Muscle of leg (tissue), 11 donors: ENCODE results near the gene PITPNC1. TPM values are rescaled to one million over a fixed set of nuclear protein-coding genes. Genes with fewer than 3 reads are reported as not detected.

ENCODE experiments used
- DNase-seq: peaks from one replicate; pipeline ENCODE4 v3.0.0; 2013
- H3K27ac ChIP-seq: one replicate; pipeline ENCODE4 v1.5.1; 2013; ENCODE audit warnings: mild to moderate bottlenecking, low read length, control low read depth
- H3K27me3 ChIP-seq: one replicate; pipeline ENCODE4 v1.6.1; 2013; ENCODE audit warnings: low read length; ENCODE audit not compliant: control insufficient read depth, insufficient read depth
- H3K36me3 ChIP-seq: one replicate; pipeline ENCODE4 v1.6.1; 2013; ENCODE audit warnings: low read length; ENCODE audit not compliant: control insufficient read depth, insufficient read depth
- H3K4me1 ChIP-seq: one replicate; pipeline ENCODE4 v1.6.1; 2013; ENCODE audit warnings: low read length; ENCODE audit not compliant: control insufficient read depth, insufficient read depth
- H3K4me3 ChIP-seq: one replicate; pipeline ENCODE4 v1.5.1; 2013; ENCODE audit warnings: low read length, control low read depth
- H3K9me3 ChIP-seq: replicated peaks from 2 replicates; pipeline ENCODE4 v1.6.1; 2013; ENCODE audit warnings: low read depth, low read length; ENCODE audit not compliant: control insufficient read depth
- WGBS: methylation state at CpG from one replicate; pipeline ENCODE4 v1.1.5; 2013; ENCODE audit warnings: missing lambda C conversion rate; ENCODE audit not compliant: insufficient coverage; 5-methylcytosine and 5-hydroxymethylcytosine counted together
- polyA plus RNA-seq, 8 donors: library from polyadenylated mRNA; unstranded; fragments of 120-200 nt; gene quantifications; one replicate each; pipeline versions ENCODE4 v1.2.1 to v1.2.3, GENCODE V29; 2013; ENCODE audit warnings: inconsistent platforms in 1 of 8, low replicate concordance in 1 of 8; ENCODE audit not compliant: insufficient read length in 8 of 8, insufficient read depth in 1 of 8
- total RNA-seq: library from RNA; stranded (reverse); fragments of 120-200 nt; gene quantifications from one replicate; pipeline ENCODE4 v1.2.4, GENCODE V29; 2013

Gene PITPNC1
- total and polyA plus RNA-seq, 9 donors = 8.6 to 11.9 (median 10.0) TPM

DNA sequence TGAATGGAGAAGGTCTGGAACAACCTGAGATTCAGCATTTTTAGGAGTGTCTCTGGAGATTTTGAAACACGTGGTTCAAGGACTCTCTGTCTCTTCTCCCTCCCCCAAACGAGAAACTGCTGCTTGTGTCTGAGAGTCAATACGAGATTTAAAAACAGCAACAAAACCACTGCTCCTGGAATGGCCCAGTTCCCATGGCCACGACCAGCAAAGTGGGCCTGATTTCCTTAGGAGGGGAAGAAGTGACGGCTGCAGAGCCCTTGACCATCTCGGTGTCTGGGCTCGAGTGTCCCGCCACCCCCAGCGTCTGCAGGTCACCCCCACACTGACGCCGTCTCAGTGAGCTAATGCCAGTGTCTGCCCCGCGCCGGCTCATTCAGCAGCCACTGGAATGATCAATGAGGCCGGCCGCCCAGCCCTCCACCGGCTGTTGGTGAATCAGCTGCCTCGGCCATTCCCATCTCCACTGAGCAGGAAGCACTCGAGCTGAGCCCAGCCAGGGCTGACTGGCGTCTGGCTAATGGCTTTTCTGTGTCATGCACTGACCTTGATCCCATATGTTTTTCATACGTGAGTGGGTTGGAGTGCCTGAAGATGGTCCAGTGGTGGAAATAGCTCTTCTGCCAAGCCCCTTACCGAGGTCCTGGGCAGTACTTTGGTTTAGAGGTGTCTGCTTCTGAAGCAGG, 151.8 kb downstream of the PITPNC1 start:
- WGBS = 10% methylated on average over 16 of the region's 22 CpGs
- peak overlapping the region; percentile 77 for H3K27ac ChIP-seq
- peaks cover 28% of the 10 kb centered on the region for H3K4me1 ChIP-seq
- no peaks in the 10 kb centered on the region for H3K27me3 ChIP-seq
- no peaks in the 10 kb centered on the region for H3K36me3 ChIP-seq
- H3K4me3 ChIP-seq = peak overlapping the region; percentile 18
- H3K9me3 ChIP-seq = no peaks in the 10 kb centered on the region
- peak; percentile 88 for DNase-seq

DNA sequence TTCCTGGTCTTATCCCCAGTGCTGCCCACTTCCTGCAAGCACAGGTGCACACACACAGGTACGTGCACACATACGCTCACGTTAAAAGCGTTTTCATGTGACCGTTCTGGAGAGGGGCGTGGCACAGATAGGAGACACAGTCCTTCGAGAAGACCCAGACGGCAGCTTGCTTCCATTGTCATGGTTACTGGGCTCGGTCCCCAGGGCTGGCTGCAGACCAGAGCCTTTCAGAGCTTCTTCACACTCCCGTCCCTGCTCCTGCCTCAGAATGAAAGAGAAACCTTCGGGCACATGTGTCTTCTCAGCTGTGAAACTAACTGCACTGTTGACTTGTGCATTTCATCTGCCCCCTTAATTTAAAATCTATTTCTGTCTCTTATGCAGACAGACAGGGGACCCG, 154.2 kb downstream of the PITPNC1 start:
- no peak overlapping the region for H3K4me3 ChIP-seq
- DNase-seq = peak; percentile 76

DNA sequence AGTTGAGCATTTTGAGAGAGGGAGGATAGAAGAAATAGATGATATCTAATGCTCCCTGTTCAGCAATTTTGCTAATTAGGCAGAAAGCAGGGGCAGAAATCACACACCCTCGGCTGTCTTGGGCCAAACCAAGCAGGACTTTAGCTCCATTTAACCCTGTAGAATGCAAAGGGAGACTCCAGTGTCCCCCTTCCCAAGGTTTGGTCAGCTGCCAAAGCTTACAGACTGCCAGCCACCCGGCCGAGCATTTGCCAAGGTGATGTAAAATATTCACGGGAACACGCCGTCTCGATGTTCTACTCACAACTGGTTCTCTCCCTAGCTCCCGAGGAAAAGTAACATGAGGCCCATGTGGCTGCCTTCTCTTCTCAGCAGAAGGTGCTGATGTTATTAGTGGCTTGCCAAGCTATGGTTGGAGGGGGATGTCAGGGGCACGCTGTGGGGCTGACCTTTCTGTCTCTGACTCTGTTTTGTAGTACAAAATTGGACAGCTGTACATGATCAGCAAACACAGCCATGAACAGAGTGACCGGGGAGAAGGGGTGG, 155.3 kb downstream of the PITPNC1 start:
- Histone ChIP-seq H3K27ac (no peak overlapping the region), H3K27me3 (no peaks in the 10 kb centered on the region), H3K36me3 (no peaks in the 10 kb centered on the region), H3K4me1 (peaks cover 35% of the 10 kb centered on the region), H3K4me3 (no peak overlapping the region), H3K9me3 (no peaks in the 10 kb centered on the region)
- DNase-seq = no peak
- WGBS = 44% methylated on average over 3 of the region's 10 CpGs

More for the DNA sequence above, 154.2 kb downstream of the PITPNC1 start:
- no peaks in the 10 kb centered on the region for H3K9me3 ChIP-seq
- no peak overlapping the region for H3K27ac ChIP-seq
- peaks cover 35% of the 10 kb centered on the region for H3K4me1 ChIP-seq
- H3K27me3 ChIP-seq = no peaks in the 10 kb centered on the region
- WGBS = 46% methylated on average over 12 of the region's 12 CpGs
- no peaks in the 10 kb centered on the region for H3K36me3 ChIP-seq

DNA sequence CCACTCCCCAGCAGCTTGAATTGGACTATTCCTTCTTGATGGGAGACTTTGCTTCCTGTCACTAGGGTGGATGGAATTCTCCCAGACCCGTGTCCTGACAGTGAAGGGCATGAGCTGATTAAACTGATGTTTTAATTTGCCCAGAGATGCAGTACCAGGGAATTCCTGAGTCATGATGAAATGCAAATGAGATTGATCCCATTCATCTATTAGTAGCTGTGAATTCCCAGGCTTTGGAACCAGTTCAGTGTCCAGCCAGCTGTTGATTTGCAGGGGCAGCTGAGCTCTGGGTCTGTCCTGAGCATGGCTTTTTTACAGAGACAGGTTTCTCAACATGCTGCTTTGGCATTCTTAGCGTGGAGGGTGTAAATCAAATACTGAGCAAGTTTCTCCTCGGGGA, 157.9 kb downstream of the PITPNC1 start:
- no peak overlapping the region for H3K4me3 ChIP-seq
- no peaks in the 10 kb centered on the region for H3K36me3 ChIP-seq
- H3K27me3 ChIP-seq = no peaks in the 10 kb centered on the region
- H3K27ac ChIP-seq = no peak overlapping the region
- 17% methylated on average over 1 of the region's 3 CpGs for WGBS
- no peaks in the 10 kb centered on the region for H3K9me3 ChIP-seq
- DNase-seq = peak; percentile 37
- peaks cover 24% of the 10 kb centered on the region for H3K4me1 ChIP-seq

DNA sequence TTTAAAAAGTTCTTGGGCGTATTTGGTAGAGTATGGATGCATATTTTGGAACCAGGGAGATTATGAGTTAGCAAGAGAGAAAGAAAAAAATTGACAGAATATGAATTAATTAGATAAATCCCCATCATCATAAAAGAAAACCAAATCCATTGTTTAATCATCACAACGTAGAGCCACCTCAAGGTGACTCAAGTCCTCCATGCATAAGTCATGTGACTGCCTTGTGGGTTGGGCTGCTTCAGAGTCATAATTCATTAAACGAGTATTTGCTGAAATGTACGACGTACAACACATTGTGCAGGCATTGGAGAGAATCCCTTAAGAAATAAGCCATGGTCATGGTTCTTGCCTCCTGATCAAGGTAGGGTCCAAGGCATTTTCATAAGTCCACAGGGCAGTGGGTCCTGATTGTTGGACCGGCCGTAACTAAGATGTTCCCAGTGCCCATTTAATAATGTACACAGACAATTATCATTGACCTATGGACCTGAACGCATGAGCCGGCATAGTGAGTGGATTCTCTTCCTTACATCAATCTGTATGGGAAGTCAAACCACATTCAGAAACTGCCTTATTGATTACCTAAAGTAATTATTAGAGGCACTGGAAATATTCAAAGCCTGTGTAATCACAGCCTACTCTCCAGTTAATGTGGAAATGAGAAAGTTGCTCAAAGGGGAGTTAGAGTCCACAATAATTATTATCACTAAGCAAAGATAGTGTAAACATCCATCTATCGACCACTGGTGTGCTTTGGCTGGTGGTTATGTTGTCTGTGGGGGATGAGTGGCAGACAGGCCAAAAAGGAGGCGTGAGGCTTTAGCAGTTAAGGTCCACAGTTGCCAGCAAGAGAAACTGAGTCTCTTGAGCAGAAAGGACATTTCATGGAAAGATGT, 165.4 kb downstream of the PITPNC1 start:
- Histone ChIP-seq H3K4me3 (no peak overlapping the region), H3K36me3 (no peaks in the 10 kb centered on the region), H3K27ac (no peak overlapping the region), H3K9me3 (no peaks in the 10 kb centered on the region), H3K4me1 (peaks cover 17% of the 10 kb centered on the region), H3K27me3 (no peaks in the 10 kb centered on the region)
- 98% methylated on average over 5 of the region's 11 CpGs for WGBS
- no peak for DNase-seq

DNA sequence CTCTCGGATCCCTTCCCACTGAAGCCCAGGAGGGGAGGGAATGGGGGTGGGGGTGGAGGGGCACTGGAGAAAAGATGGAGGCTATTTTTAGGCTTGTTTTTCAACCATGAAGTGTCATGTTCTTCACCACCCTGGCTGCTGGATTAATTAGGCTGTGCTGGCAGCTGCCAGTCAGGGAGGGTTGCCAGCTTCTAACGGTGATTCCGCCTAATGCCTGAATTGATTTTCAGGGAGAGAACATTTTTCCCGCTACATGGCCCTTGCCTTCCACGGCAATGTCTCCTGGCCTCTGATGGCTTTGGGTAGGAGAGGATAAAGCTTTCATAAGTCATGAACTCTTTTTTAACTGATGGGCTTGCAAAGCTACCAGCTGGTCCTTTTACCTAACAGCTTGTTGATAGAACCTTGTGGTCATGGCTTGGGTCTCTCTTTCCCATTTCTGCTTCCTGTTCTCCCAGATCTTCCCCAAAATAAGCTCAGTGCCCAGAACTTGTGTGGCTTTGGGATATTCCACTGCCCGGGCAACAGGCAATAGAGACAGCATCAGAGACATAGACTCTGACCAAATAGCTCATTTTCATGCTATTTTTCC, 167.4 kb downstream of the PITPNC1 start:
- Histone ChIP-seq H3K27ac (peak overlapping the region; percentile 31), H3K4me1 (peaks cover 17% of the 10 kb centered on the region), H3K9me3 (no peaks in the 10 kb centered on the region), H3K4me3 (no peak overlapping the region), H3K27me3 (no peaks in the 10 kb centered on the region), H3K36me3 (no peaks in the 10 kb centered on the region)
- no peak for DNase-seq
- 51% methylated on average over 2 of the region's 6 CpGs for WGBS

DNA sequence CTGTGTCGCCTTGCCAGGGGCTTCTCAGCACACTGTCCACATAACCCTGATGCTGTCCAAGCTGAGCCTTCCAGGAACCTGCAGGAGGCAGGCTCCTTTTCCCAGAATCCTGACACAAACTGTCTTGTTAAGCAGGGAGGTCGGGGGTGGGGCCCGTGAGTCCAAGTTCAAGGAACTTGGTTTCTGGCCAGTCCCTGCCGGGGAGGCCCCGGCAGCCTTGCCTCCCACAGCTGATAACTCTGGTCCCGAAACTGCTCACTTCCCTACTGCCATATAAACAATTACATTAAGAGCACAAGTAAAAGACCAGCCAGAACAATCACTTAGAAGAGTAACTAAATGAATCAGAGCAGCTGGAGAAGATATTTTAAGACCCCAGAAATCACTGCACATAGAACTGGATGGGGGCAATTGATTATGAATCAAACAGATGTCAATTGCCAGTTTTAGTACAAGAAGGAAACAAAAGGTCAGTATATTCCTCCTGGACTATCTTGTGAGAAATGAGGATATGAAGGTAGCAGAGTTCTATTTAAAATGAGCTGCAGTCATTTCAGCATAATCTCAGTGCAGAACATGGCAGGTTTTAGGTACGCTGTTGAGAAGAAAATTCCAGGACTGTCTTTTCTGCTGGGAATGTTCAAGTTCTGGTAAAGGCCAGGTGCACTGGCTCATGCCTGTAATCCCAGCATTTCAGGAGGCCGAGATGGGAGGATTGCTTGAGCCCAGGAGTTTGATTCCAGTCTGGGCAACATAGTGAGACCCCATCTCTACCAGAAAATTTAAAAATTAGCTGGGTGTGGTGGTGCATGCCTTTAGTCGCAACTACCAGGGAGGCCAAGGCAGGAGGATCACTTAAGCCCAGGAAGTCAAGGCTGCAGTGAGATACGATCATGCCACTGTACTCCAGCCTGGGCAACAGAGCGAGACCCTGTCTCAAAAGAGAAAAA, 169.8 kb downstream of the PITPNC1 start:
- 58% methylated on average over 4 of the region's 11 CpGs for WGBS
- Histone ChIP-seq H3K4me1 (peaks cover 19% of the 10 kb centered on the region), H3K27ac (peak overlapping the region; percentile 44)

DNA sequence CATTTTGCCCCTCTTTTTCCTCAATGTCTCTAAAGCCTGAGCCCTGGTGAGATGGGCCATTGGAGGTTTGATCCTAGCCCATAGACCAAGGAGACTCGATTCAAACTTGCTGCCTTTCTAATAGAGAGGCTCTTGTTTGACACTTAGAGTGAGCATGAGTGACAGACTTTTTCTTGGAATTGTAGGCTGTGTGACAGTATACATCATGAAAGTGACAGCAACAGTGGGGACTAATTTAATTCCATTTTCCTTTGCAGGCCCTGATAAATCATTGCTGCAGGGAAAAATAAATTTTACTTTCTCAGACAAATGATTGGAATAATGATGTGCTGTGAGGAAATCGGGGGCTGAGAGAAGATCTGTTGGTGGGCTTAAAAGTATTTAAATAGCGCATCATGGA, 171.6 kb downstream of the PITPNC1 start:
- DNase-seq = no peak
- Histone ChIP-seq H3K4me3 (no peak overlapping the region), H3K9me3 (no peaks in the 10 kb centered on the region), H3K27ac (no peak overlapping the region), H3K4me1 (peaks cover 19% of the 10 kb centered on the region), H3K36me3 (no peaks in the 10 kb centered on the region), H3K27me3 (no peaks in the 10 kb centered on the region)
- WGBS = 96% methylated on average over 3 of the region's 3 CpGs

More for the DNA sequence above, 169.8 kb downstream of the PITPNC1 start:
- Histone ChIP-seq H3K36me3 (no peaks in the 10 kb centered on the region), H3K9me3 (no peaks in the 10 kb centered on the region), H3K27me3 (no peaks in the 10 kb centered on the region), H3K4me3 (no peak overlapping the region)
- peak; percentile 68 for DNase-seq

DNA sequence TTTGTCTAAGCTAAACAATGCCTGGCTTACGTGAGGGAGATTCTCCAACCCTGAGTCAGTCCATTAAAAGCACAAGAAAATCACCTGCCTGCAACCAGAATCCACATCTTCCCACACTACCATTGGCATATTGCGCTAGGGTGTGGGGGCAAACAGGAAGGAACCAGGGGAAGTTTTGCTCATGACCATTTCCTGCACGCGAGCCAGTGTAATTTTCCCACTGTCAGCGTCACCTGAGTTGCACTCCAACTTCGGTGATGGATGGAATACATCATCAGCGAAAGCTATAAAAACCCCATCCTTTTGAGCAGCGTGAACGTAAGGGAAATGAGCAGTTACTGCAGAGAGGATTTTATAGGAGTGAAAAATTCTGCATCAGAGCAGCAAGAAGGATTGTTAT, 172.7 kb downstream of the PITPNC1 start:
- Histone ChIP-seq H3K9me3 (no peaks in the 10 kb centered on the region), H3K27ac (peak overlapping the region; percentile 47), H3K4me3 (no peak overlapping the region), H3K36me3 (no peaks in the 10 kb centered on the region), H3K4me1 (peaks cover 15% of the 10 kb centered on the region), H3K27me3 (no peaks in the 10 kb centered on the region)
- WGBS = 44% methylated on average over 4 of the region's 9 CpGs
- DNase-seq = peak; percentile 47
